ENCODE results near the gene COL7A1. TPM values are rescaled to one million over a fixed set of nuclear protein-coding genes. Genes with fewer than 3 reads are reported as not detected.

Gene COL7A1
- 0.12 and 0.34 TPM in 2 replicates for total RNA-seq (2014; rRNA removed; shearing (Covaris generic))

GRCh38 chr3:48595075-48595525 is at the start of gene COL7A1:
Gene COL7A1 (minus strand): TSS chr3:48595329. CDS start chr3:48595159, 170 bp downstream.
- in situ Hi-C loops (cut with HindIII; ENCODE audit: low sequenced_read_pairs): no loop called here
- no peak for DNase-seq (ENCODE audit: low spot score)

GRCh38 chr3:48642605-48643004 is 47.5 kb upstream of the COL7A1 start:
- in situ Hi-C loops (cut with HindIII; ENCODE audit: low sequenced_read_pairs): no loop called here
- no peak for DNase-seq (ENCODE audit: low spot score)

- in situ Hi-C loops (cut with HindIII; ENCODE audit: low sequenced_read_pairs): no loop called here
- DNase-seq (ENCODE audit: low spot score): no peak
Observed at GRCh38 chr3:48641396-48641795, 46.3 kb upstream of the COL7A1 start.

GRCh38 chr3:48639944-48640606 is 44.9 kb upstream of the COL7A1 start:
- DNase-seq (ENCODE audit: low spot score): no peak
- in situ Hi-C loops (cut with HindIII; ENCODE audit: low sequenced_read_pairs): no loop called here

GRCh38 chr3:48637305-48637704 is 42.2 kb upstream of the COL7A1 start:
- in situ Hi-C loops (cut with HindIII; ENCODE audit: low sequenced_read_pairs): no loop called here
- DNase-seq (ENCODE audit: low spot score): no peak

- no peak for DNase-seq (ENCODE audit: low spot score)
- in situ Hi-C loops (cut with HindIII; ENCODE audit: low sequenced_read_pairs): no loop called here
Observed at GRCh38 chr3:48636149-48636655, 41.1 kb upstream of the COL7A1 start.

- in situ Hi-C loops (cut with HindIII; ENCODE audit: low sequenced_read_pairs): no loop called here
- peak; percentile 95 for DNase-seq (ENCODE audit: low spot score)
Observed at GRCh38 chr3:48635222-48636021, 40.3 kb upstream of the COL7A1 start, which contains the start of gene SLC26A6. Gene SLC26A6 (minus strand): TSS chr3:48635461. CDS start chr3:48635393, 68 bp downstream.

GRCh38 chr3:48634661-48635221 is 39.6 kb upstream of the COL7A1 start:
- DNase-seq (ENCODE audit: low spot score): peak; percentile 56
- in situ Hi-C loops (cut with HindIII; ENCODE audit: low sequenced_read_pairs): no loop called here

- in situ Hi-C loops (cut with HindIII; ENCODE audit: low sequenced_read_pairs): no loop called here
- no peak for DNase-seq (ENCODE audit: low spot score)
Observed at GRCh38 chr3:48633743-48634142, 38.6 kb upstream of the COL7A1 start.

GRCh38 chr3:48633256-48633655 is 38.1 kb upstream of the COL7A1 start:
- in situ Hi-C loops (cut with HindIII; ENCODE audit: low sequenced_read_pairs): no loop called here
- no peak for DNase-seq (ENCODE audit: low spot score)

- in situ Hi-C loops (cut with HindIII; ENCODE audit: low sequenced_read_pairs): no loop called here
Observed at GRCh38 chr3:48631516-48632448, 36.7 kb upstream of the COL7A1 start.

GRCh38 chr3:48630833-48631232 is 35.7 kb upstream of the COL7A1 start:
- in situ Hi-C loops (cut with HindIII; ENCODE audit: low sequenced_read_pairs): no loop called here
- no peak for DNase-seq (ENCODE audit: low spot score)

More at GRCh38 chr3:48631516-48632448, 36.7 kb upstream of the COL7A1 start:
- DNase-seq (ENCODE audit: low spot score): no peak

GRCh38 chr3:48630407-48630806 is 35.3 kb upstream of the COL7A1 start:
- in situ Hi-C loops (cut with HindIII; ENCODE audit: low sequenced_read_pairs): no loop called here
- DNase-seq (ENCODE audit: low spot score): no peak

- in situ Hi-C loops (cut with HindIII; ENCODE audit: low sequenced_read_pairs): no loop called here
Observed at GRCh38 chr3:48629894-48630293, 34.8 kb upstream of the COL7A1 start.

GRCh38 chr3:48628277-48629017 is 33.3 kb upstream of the COL7A1 start:
- in situ Hi-C loops (cut with HindIII; ENCODE audit: low sequenced_read_pairs): no loop called here
- no peak for DNase-seq (ENCODE audit: low spot score)

More at GRCh38 chr3:48629894-48630293, 34.8 kb upstream of the COL7A1 start:
- no peak for DNase-seq (ENCODE audit: low spot score)

GRCh38 chr3:48625600-48625999 is 30.5 kb upstream of the COL7A1 start:
- in situ Hi-C loops (cut with HindIII; ENCODE audit: low sequenced_read_pairs): no loop called here
- no peak for DNase-seq (ENCODE audit: low spot score)

- DNase-seq (ENCODE audit: low spot score): no peak
- in situ Hi-C loops (cut with HindIII; ENCODE audit: low sequenced_read_pairs): no loop called here
Observed at GRCh38 chr3:48624767-48625166, 29.6 kb upstream of the COL7A1 start.

- in situ Hi-C loops (cut with HindIII; ENCODE audit: low sequenced_read_pairs): no loop called here
- no peak for DNase-seq (ENCODE audit: low spot score)
Observed at GRCh38 chr3:48623851-48624547, 28.9 kb upstream of the COL7A1 start.

Measured in G401 (cell line).